Occipital lobe (tissue), 2 donors: ENCODE data around the gene IL1R1. TPM values are rescaled to one million over a fixed set of nuclear protein-coding genes. Genes with fewer than 3 reads are reported as not detected.
A peak's percentile ranks its signal among the peaks of the same experiment; 100 is the strongest.

Experiments used
- DNase-seq: peaks from one replicate; lab custom pipeline; 2025; lab: John Stamatoyannopoulos, UW
- total RNA-seq: library from RNA; depleted of rRNA; stranded (reverse); fragments of >200 nt; gene quantifications from one replicate; pipeline ENCODE4 v1.2.3, GENCODE V29; 2014

Gene IL1R1
- total RNA-seq, 1 donor from 2014 or later = 0.78 TPM

GRCh38 chr2:102168026-102168771 is 25.7 kb downstream of the IL1R1 start:
- no peak for DNase-seq

- DNase-seq = no peak
These were observed 29.4 kb downstream of the IL1R1 start for GRCh38 chr2:102171946-102172345.

- no peak for DNase-seq
These were observed 30.2 kb downstream of the IL1R1 start for GRCh38 chr2:102172745-102173144.

- no peak for DNase-seq
These were observed 33.6 kb downstream of the IL1R1 start for GRCh38 chr2:102176172-102176571.

- DNase-seq = no peak
These were observed 35.4 kb downstream of the IL1R1 start for GRCh38 chr2:102177814-102178478.

- DNase-seq = no peak
These were observed 36.5 kb downstream of the IL1R1 start for GRCh38 chr2:102179061-102179460.

GRCh38 chr2:102179788-102180686 is 37.5 kb downstream of the IL1R1 start:
- no peak for DNase-seq

GRCh38 chr2:102180687-102180999 is 38.1 kb downstream of the IL1R1 start:
- no peak for DNase-seq

GRCh38 chr2:102181376-102181775 is 38.8 kb downstream of the IL1R1 start:
- DNase-seq = no peak

GRCh38 chr2:102181919-102182635 is 39.5 kb downstream of the IL1R1 start:
- DNase-seq = no peak

- DNase-seq = no peak
These were observed 41.5 kb downstream of the IL1R1 start for GRCh38 chr2:102184018-102184417.

GRCh38 chr2:102184568-102184967 is 42.0 kb downstream of the IL1R1 start:
- no peak for DNase-seq

- DNase-seq = no peak
These were observed 42.8 kb downstream of the IL1R1 start for GRCh38 chr2:102185347-102185746.

- no peak for DNase-seq
These were observed 44.4 kb downstream of the IL1R1 start, which contains the start of gene IL1RL2 for GRCh38 chr2:102186791-102187495. Gene IL1RL2 (plus strand): TSS chr2:102187023. CDS start chr2:102187868, 845 bp downstream.

- peak; percentile 33 for DNase-seq
These were observed 45.1 kb downstream of the IL1R1 start for GRCh38 chr2:102187496-102188150.

GRCh38 chr2:102190430-102191107 is 48.0 kb downstream of the IL1R1 start:
- no peak for DNase-seq

- DNase-seq = no peak
These were observed 49.0 kb downstream of the IL1R1 start for GRCh38 chr2:102191501-102191900.

- DNase-seq = no peak
These were observed 50.5 kb downstream of the IL1R1 start for GRCh38 chr2:102193074-102193473.

- DNase-seq = no peak
These were observed 52.2 kb downstream of the IL1R1 start for GRCh38 chr2:102194609-102195268.
